ENCODE measurements around the gene GLB1L2.

GLB1L2 gene

DNA sequence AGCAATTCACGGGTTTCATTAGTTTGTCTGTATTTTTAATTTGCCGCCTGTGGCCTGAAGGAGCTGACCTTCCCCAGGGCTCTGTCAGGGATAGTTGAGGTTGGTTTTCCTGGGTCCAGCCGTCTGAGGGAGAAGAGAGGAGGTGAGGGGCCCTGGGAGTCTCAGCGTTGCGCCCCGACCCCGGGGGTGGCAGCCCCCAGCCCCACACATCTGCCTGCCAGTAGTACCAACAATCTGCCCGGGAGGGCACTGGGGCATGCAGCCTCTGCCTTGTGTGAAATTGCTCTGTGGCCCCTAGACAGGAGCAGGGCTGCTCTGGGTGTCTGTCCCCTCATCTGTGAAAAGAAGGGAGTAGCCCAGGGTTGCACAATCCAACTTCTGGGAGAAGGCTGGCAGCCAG is 73.6 kb downstream of the GLB1L2 start:
- no peak for DNase-seq (ENCODE audit: low read depth in 2 of 2)

DNA sequence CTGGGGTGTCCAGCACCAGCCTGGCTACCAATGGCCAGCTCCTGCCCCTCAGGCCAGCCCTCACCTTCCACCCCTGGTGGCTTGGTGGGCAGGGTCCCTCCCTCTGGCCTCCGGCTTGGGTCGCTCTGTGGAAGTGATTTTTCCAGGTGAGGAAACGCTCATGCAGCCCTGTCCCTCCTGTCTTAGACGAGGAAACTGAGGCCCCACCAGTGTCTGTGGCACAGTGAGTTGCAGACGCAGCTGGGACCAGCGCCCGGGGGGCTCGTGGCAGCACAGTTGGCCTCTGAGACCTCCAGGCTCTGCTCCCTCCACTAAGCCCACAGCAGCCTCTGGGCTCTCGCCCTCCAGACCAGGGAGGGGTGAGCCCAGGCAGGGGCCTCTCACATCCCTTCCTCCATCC is 74.1 kb downstream of the GLB1L2 start:
- DNase-seq (ENCODE audit: low read depth in 2 of 2), result no peak

DNA sequence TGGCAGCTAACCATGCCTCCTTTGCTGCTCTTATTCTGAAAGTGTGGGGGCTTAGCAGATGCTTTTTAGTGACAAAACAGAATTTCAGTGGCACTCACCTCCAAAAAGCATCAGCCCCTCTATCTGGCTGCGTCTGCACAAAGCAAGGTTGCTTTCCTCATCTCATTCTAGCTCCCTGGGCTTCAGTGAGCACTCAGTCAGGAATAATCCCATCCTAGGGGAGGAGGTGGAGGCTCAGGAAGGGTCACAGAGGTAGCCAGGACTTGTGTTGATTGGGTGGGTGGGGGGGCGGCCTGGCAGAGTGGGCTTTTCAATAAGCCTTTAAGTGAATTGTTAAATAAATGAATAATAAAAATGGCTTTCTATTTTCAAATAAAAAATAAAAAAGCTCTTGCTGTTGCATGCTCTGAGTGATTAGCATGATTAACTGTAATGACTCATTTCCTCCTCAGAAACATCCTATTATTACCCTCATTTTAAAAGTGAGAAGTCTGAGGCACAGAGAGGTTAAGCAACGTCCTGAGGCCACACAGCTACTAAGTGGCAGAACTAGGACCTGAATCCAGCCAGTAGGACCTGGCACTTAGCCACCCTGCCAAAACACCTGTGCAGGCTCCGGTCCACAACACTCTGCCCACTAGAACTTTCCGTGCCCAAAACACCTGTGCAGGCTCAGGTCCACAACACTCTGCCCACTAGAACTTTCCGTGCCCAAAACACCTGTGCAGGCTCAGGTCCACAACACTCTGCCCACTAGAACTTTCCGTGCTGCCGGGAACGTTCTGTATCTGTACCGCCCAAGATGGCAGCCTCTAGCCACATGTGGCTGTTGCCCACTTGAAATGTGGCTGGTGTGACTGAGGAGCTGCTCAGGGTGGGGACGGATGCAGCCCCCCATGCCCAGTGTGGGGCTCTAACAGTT is 74.7 kb downstream of the GLB1L2 start:
- no peak for DNase-seq (ENCODE audit: low read depth in 2 of 2)

DNA sequence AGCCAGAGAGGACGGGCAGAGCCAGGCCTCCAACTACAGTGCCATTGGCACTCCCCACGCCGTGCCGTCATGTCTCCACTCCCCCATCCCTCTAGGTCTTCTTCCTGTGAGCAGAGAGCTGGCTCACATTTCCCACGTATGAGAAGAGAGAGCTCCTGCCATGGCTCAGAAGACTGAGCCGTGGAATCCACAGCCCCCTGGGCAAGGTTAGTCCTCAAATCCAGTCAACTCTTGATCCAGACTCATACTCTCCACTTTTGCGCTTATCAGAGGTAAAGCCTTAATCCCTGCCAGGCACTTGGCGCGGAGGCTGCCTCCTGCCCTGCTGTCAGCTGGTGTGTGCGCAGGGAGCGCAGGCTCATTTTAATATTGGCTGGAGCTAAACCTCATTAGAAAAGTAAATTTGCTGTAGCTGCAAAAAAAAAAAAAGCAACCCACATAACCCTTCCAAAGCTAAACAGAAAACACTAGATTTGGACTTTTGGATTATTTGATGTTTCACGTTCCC is 75.6 kb downstream of the GLB1L2 start:
- no peak for DNase-seq (ENCODE audit: low read depth in 2 of 2)

DNA sequence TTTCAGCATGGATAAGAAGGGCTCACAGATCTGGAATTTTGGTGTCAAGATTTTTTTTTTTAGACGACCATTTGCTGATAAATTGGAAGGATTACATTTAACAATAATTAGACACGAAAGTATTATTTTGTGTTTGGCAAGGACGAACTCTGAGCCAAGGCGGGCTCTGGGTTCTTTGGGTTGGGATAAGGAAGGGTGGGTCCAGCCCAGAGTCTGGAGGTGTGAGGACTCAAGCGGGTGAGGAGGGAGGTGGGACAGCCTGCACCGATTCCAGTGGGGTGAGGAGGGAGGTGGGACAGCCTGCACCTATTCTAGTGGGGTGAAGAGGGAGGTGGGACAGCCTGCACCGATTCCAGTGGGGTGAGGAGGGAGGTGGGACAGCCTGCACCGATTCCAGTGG is 76.1 kb downstream of the GLB1L2 start:
- DNase-seq (ENCODE audit: low read depth in 2 of 2), result no peak

DNA sequence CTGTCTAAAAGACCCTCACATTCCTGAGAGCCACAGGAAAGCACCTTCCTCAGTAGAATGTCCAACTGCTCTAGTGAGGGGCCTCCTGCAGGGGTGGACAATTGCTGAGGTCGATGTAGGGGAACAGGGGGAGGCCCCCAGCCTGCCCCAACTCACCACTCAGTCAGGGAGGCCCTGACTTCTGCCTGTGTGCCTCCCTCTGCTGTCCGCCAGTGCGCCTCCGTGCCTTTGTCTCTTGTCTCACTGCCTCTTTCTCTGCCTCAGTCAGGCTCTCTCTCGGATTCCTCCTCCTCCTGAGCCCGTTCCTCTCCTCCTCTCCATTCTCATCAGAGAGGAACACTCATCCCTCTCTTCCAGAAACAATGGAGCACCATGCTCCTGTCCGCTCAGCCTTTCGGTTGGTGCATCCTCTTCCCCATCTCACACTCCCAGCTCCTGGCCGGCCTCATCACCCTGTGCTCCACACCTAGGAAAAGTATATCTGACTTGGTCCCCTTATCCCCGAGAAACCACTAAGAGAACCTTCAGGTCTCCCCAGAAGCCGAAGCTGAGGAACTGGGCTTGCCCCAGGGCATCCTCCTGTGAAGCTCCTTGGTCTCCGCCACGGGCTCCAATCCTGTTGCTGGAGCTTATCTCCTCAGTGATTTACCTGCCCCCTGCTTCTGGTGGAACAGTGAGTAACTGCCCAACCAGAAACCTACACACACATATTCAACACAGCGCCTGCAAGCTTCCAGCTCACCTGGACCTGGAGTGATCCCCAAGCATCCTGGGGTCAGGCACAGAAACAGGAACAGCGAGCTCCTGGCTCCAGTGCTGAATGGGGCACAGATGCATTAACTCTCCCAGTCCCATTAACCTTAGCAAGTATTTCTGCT is 78.0 kb downstream of the GLB1L2 start:
- no peak for DNase-seq (ENCODE audit: low read depth in 2 of 2)

DNA sequence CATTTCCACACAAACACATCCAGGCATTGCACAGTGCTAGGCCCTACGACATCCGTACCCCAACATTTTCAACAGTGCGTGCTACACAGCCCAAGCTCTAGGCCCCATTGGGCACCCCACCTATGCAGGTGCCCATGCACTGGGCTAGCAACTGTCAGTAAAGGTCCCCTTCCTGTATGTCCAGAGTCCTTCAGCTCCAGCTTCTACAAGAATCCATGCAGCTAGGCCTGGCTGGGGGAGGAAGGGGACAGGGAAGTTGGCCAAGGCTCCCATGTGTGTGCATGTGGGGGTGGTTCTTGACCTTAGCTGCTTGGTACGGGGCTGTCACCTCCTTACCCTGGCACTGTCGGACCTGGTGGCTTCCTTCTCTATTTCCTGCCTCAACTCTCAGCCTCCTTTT is 79.0 kb downstream of the GLB1L2 start:
- no peak for DNase-seq (ENCODE audit: low read depth in 2 of 2)

DNA sequence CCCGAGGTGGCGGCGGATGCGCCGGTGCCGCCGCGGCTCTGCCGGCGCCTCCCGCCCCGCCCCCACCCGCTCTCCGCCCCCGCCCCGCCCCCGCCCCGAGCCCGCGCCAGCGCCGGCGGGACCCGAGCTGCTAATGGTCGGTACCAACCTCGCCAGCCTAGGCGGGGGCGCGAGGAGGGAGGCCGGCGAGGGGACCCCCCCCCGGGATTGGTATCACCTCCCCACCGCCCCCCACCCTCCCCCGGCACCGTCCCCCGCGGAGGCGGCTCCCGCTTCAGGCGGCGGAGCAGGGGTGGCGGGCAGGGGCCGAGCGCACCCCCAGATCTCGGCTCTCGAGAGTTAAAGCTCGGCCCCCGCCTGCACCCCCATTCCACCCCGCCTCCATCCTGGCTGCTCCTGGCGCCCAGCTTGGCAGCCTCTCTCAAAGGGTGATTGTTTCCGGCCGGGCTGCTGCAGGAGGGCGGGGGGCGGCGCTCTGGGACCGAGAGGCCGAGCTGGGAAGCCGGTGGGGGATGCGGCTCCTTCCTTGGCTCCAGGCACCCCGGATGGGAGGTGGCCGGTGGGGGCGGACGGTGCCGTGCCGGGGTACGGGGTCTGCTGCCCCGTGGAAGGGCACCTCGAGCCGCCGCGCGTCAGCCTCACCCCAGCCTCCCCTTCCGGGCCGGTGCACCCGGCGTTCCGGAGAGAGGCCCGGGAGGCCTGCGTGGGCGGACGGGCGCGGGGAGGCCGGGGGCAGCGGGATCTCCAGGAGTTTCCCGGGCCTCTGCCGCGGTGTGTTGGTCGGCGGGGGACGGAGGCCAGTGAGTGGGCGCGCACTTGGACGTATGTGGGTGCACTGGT is 80.6 kb downstream of the GLB1L2 start, which contains the start of gene B3GAT1:
Gene B3GAT1 (minus strand): TSS at position 40 of the 840 bp plus-strand sequence. CDS start 24,583 bp downstream, outside the sequence.
- DNase-seq (ENCODE audit: low read depth in 2 of 2), result no peak

DNA sequence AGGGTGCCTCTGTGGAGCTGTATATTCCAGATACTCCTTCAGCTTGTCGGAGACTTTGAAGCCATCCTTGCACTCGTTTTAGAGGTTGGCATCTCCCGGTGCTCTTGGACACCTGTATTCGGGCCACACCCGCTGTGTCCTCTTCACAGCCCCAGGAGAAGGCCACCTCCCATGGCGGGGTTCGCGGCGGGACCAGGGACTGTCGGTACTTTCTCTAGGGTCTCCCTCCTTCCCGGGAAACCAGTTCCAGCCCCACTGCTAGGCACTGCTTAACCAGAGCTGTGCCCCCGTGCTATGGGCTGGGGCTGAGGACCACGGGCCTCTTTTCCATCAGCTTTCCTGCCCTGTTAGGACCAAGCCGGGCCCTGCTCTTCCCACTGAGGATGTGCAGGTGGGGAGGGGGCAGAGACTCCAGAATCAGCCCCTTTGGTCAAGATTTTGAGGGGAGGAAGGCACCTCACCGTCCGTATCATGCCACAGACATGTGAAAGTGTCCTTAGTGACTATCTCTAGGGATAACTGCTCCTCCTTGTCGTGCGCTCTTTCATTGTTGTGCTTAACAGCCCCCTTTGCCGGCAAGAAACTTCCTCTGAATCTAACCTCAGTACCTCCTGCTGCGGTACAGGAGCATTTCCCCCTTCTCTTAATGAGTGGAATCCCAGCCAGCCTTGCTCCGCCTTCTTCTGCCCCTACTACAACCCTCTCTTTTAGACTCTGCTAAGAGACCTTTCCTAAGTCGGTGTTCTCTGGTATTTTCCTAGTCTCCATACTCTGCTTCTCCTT is 81.4 kb downstream of the GLB1L2 start:
- DNase-seq (ENCODE audit: low read depth in 2 of 2), result no peak

DNA sequence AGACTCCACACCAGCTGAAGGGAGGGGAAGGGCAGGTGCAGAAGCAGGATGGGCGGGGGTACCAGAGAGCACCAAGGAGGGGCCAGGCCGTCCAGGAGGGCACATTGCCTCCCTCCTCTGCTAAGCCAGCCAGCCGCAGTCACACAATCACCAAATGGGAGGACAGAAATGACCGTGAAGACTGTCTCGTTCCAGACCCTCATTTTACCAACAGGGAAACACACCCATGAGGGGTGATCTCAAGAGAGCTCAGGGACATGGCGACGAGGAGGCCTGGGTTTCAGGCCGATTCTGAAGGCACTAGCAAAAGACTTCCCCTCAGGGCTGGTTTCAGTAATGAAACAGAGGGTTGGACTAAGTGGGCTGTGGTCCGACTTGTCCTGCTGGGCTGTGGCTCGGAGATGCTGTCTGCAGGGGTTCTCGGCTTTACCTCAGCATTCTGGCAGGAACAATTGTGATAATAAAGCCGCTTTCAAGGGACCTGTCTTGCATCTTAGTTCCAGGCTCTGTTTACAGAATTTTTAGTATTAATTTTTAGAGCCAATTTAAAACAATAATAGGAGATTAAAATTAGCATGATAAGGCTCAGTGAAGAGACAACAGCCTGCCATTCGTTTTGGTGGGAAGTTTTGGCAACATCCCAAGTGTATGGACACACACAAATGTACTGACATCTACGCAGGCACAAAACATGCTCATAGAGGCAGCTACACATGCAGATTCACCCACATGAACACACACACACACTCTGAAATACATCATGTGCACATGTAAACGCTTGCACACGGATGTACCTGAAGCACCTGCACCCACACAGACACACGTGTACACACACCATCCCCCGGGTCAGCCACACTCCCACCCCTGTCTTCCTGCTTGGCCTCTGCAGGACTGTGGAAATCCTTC is 82.3 kb downstream of the GLB1L2 start:
- DNase-seq (ENCODE audit: low read depth in 2 of 2), result no peak

DNA sequence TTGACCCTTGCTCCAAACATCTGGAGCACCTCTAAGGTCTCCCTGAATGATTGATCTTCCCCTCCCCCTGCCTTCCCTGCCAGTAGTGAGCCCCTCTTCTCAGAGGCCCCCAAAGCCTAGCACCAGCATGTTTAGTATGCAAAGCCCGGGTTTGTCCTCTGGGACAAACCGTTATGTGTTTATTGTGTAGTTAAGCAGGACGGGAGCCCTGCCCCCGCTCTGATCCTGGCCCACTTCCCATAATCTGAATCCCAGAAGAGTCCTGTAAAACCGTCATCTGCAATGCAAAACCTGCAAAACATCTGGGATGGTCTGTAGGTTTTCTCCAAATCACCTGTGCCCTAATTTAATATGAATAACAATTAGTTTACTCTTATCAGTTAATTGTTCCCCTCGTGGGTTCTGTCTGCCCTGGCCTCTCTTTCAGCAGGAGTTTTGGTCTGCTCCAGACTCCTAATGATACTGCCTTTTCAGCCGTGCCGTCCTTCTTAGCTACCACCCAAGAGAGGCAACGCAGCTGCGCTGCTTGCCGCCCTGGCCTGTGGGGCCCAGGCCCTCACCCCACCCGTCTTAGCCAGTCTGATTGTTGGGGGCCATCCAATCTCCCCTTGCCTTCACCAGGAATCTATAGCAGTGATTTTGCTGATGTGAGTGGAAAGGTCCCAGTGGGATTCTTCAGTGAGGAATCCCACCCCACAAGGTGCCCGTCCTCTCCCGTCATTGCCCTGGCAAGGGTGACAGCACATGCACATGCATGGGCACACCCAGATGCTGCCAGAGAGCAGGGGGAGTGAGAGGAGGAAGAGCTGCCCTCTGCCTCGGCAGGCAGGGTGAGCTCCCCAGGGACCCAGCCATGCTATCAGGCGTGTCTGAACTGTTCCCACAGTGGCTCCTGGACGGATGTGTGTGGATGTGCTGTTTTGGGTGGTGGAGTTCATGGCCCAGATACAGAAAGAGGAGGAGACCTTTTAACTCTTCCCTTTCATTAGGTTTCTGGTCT is 83.3 kb downstream of the GLB1L2 start:
- no peak for DNase-seq (ENCODE audit: low read depth in 2 of 2)

DNA sequence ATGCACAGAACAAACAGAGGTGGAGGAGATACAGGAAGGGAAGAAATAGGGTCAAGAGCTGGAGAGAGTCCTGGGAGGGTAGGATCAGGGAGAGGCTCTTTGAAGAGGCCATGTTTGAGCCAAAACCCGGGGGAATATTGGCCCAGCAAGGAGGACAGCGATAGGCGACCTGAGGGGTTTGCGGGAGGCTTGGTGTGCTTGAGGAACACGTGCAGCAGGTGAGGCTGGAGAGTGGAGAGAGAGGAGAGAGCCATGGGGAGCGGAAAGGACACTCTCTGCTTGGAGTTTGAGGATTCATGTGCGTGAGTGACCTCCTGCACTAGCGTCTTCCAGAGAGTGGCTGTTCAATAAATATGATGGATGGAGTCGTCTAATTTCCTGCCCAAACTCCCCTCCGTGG is 84.9 kb downstream of the GLB1L2 start:
- DNase-seq (ENCODE audit: low read depth in 2 of 2), result no peak

DNA sequence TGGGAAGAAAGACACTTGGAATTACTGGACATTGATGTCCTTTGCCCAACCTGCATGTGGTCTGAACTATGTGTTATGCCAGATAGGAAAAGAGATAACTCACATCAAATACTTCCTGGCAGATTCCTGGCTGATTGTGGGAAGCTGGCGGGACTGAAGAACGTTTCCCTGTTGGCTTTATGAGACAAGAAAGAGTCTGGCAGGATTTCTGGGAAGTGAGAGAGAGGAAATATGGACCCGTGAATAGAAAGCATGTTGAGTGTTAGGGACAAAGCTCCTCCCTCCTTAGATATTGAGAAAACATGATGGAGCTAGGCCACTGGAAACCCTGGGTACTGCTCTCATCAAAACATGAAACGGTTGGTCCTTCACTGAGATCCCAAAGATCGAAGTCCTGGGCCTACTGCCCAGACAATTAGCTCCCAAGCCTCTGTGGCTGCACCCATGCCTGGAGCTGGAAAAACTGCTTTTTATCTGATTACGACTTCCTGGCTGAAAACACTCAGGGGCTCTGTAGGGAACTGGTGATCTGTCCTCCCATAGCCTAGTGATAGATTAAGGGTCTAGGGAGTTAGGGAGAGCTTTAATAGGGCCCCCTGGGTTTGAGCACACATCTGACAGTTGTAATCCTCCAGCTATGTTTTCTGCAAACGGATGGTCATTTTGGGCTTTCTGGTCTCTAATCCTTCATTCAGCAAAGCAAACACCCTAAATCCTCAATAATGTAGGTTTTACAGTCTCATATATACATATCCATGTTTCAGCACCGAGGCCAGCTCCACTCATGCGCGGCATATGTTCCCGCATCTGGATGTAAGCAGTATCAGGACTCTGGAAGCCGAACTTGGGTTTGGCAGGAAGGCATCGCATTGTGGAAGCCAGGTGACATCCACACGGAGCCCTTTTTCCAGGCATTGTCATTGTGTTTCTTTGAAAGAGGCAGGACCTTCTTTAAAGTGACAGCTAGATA is 86.4 kb downstream of the GLB1L2 start:
- DNase-seq (ENCODE audit: low read depth in 2 of 2), result no peak

DNA sequence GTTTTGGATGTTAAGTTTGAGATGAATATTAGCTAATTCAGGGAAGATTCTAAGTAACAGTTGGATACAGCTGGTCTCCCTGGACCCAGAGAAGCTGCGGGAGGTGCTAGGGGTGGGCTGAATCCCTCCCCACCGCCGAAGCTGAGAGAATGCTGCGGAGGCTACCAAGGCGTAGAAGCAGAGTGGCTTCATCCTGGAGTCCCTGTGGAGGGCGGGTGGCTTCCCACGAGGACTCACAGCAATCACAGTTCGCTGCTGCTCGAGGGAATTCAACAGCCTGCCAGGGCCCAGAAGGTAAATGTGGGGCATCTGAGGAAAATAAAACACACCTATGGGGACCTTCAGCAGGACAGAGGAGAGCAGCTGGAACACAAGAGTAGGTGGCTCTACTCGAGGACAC is 91.3 kb downstream of the GLB1L2 start:
- no peak for DNase-seq (ENCODE audit: low read depth in 2 of 2)

DNA sequence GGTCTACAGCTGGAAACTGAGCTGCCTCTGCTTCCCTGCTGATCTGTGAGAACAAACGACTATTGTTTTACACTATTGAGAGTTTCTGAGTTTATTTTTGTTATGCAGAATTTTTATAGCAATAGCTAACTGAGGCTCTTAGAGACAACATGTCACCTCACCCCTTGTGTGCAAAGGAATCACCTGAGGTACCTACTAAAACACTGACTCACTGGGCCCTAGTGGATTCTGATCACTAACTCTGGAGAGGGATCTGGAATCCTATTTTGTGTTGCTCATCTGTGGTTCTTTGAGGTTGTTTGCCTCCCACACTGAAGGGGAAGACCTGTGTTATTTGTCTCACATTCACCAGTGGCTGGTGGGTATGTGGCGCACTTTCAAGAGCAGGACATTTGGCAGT is 93.6 kb downstream of the GLB1L2 start:
- no peak for DNase-seq (ENCODE audit: low read depth in 2 of 2)
